NCI-H2081 (cell line): Measurements from ENCODE around the gene UHRF1.
"Not testable (repeated sequence)": the region's sequence is repeated elsewhere in the genome, so short reads cannot be mapped to it uniquely, and the experiment has no call there.

Experiments used
- DNase-seq, 2 experiments: peaks; one replicate each; lab custom pipeline; 2025; lab: John Stamatoyannopoulos, UW

Gene UHRF1

DNA sequence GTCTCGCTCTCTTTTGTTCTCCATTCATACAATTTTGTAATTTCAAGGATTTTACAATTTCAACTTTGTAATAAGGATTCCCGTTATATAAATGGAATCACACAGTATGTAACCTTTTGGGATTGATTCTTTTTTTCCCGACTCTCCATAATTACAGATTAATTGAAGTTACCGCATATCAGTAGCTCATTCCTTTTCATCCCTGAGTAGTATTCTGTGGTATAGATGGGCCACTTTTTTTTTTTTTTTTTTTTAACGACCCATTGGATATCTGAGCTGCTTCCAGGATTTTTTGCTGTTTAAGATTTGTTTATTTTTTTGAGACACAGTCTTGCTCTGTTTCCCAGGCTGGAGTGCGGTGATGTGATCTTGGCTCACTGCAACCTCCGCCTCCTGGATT, 27.8 kb downstream of the UHRF1 start:
- no peak for DNase-seq

DNA sequence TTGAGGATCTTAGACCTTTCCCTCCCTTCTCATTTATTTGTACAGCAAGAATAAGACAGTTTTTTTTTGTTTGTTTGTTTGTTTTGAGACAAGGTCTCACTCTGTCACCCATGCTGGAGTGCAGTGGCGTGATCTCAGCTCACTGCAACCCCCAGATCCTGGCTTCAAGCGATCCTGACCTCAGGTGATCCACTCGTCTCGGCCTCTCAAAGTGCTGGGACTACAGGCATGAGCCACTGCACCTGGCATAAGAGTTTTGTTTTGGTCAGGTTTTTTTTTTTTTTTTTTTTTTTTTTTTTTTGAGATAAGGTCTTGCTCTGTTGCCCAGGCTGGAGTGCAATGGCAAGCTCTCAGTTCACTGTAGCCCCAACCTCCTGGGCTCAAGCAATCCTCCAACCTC, 29.2 kb downstream of the UHRF1 start:
- DNase-seq, result not testable (repeated sequence)

DNA sequence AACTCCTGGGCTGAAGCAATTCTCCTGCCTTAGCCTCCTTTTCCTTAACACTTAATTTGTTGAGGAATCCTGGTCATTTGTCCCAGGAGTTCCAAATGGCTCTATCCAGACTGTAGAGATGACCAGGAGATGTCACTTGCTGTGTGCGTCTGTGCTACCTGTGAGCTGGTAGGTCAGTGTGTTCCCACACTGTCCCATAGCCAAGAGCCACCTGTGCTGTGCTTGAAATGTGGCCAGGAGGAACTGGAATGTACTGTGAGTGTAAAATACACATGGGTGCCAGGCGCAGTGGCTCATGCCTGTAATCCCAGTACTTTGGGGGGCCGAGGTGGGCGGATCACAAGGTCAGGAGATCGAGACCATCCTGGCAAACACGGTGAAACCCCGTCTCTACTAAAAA, 30.2 kb downstream of the UHRF1 start:
- DNase-seq, result no peak

DNA sequence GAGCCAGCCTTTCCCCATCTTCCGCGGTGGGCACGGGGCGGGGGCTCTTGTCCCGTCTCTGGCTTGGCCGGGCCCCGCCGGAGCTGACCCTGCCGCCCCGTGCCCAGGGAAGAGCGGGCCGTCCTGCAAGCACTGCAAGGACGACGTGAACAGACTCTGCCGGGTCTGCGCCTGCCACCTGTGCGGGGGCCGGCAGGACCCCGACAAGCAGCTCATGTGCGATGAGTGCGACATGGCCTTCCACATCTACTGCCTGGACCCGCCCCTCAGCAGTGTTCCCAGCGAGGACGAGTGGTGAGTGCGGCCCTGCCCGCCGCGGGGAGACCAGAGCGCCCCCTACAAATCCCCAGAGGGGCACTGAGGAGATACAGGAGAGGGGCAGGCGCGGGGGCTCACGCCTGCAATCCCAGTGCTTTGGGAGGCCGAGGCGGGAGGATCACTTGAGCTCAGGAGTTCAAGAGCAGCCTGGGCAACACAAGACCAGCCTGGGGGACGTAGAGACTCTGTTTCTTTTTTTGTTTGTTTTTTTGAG, 32.4 kb downstream of the UHRF1 start:
- not testable (repeated sequence) for DNase-seq

DNA sequence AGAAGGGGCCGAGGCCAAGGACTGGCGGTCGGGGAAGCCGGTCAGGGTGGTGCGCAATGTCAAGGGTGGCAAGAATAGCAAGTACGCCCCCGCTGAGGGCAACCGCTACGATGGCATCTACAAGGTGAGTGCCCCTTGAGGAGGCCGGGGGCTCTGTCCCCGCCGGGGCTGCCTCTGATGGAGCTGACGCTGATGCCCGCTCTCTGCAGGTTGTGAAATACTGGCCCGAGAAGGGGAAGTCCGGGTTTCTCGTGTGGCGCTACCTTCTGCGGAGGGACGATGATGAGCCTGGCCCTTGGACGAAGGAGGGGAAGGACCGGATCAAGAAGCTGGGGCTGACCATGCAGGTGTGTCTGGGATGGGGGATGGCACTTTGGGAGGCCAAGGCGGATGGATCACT, 41.3 kb downstream of the UHRF1 start:
- DNase-seq, result not testable (repeated sequence)

DNA sequence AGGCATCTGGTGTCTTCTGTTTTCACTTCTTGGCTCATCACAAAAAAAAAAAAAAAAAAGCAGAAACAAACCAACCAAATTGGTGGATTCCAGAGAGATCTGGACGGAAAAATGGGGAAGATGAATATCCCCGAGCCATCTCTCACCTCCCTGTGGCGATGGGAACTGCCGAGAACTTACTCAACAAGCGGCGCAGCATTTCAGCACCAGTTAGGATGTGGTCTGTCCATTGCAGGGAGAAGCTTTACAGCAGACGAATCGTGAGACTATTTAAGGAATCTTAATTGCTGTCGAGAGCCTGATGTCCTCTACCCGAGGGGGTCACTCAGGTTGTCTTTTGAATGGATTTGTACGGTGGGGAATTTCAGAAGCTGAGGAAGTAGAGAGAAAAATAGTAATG, 42.4 kb downstream of the UHRF1 start:
- DNase-seq, result no peak

DNA sequence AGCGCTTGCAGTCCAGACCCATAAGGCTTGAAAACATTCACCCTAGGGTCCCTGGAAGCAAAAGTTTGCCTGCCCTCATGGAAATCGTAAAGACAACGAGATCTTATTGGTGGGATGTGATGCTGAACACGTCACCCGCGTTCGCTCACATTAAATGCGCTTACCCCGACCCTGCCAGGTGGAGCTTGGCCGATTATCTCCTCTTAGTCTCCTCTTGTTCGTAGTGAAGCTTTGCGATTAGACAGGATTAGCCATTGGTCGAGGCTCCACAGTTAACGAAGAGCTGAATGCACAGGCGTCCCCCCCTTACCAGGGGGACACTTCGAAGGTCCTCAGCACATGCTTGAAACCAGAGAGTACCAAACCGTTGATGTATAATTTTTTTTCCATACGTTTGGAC, 43.6 kb downstream of the UHRF1 start:
- no peak for DNase-seq

DNA sequence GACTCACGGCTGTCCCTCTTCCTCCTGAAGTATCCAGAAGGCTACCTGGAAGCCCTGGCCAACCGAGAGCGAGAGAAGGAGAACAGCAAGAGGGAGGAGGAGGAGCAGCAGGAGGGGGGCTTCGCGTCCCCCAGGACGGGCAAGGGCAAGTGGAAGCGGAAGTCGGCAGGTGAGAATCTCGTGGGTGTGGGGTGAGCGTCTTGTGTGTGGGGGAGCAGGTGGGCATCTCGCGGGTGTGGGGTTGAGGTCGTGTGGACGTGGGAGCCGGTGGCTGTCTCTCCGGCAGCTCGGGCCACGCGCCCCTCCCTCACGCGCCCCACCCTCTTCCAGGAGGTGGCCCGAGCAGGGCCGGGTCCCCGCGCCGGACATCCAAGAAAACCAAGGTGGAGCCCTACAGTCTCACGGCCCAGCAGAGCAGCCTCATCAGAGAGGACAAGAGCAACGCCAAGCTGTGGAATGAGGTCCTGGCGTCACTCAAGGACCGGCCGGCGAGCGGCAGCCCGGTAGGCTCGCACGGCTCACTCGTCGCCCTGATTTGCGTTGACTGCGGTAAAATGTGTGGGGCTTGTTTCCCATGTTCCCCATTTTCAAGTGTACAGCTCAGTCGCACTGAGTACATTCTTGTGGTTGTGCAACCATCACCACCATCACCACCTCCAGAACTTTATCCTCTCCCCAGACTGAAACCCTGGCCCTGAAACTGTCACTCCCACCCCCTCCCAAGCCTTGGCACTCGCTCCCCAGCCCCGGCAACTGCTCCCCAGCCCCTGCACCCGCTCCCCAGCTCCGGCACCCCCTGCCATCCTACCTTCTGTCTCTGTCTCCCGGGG, 45.2 kb downstream of the UHRF1 start:
- not testable (repeated sequence) for DNase-seq

DNA sequence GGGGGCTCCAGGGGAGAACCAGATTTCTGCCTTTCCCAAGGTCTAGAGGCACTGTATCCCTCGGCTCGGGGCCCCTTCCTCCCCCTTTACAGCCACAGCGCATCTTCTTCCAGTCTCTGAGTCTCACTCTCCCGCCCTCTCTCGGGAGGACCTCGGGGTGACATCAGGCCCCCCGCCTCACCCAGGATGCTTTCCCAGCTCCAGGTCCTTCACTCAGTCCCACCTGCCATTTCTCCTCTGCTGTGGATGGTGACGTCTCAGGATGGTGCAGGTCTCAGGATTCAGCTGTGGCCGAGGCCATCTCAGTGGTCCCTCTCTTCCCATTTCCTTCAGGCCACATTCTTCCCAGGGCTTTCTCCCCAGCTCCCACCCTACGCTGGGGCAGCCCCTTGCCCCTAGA, 46.0 kb downstream of the UHRF1 start:
- DNase-seq, result no peak

DNA sequence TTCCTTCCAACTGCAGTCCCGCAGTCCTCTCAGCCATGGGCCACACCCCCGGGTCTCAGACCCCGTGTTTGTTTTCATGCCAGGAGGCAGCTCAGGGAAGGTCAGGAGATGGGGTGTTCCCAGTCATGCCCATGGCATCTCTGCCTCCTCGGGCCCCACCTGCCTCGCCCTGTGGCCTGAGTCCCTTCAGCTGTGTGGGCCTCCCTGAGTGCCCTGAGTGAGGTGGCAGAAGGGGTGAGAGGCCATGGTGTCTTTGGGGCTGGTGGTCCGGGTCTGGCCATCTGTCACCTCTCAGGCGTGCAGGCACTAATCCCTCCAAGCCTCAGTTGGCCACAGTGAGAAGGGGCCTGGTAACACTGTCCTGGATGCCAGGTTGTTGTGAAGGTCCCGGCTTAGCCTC, 48.7 kb downstream of the UHRF1 start:
- no peak for DNase-seq

DNA sequence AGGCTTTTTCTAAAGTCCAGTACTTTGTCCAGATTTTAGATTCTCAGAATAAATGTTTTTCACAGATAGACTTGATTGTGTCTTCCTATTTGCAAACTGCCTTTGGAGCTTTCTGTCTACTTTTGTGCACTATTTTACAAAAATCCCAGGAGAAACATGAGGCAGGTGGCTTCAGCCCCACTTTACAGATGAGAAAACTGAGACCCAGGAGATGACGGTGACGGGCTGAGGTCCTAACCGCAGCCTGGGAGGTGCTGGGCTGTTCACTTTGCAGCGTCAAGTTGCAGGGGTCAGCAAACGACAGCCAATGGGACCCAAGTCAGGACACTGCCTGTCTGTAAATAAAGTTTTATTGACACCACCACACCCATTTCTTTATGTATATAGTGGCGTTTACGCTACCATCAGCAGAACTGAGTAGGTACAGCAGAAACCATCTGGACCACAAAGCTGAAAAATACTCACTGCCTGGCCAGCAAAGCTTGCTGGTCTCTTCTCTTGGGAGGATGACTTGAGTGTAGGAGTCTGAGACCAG, 52.9 kb downstream of the UHRF1 start:
- no peak for DNase-seq

DNA sequence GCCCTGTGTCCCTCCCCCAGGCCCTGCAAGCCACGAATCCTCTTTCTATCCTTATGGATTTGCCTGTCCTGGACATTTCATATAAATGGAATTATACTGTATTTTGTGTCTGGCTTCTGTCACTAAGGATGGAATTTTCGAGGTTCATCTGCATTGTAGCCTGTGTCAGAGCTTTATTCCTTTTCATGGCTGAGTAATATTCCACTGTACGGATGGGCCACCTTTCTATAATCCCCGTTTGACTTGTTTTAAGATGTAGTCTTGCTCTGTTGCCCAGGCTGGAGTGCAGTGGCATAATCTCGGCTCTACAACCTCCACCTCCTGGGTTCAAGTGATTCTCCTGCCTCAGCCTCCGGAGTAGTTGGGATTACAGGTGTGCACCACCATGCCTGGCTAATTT, 55.8 kb downstream of the UHRF1 start:
- DNase-seq, result no peak

DNA sequence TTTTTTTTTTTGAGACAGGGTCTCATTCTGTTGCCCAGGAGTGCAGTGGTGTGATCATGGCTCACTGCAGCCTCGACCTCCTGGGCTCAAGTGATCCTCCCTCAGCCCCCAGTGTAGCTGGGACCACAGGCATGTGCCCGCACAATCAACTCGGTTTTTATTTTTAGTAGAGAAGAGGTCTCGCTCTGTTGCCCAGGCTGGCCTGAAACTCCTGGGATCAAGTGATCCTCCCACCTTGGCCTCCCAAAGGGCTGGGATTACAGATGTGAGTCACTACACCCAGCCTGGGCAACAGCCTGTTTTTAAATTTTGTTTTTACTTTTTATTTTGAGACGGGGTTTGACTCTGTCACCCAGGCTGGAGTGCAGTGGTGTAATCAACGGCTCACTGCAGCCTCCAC, 57.3 kb downstream of the UHRF1 start:
- no peak for DNase-seq

DNA sequence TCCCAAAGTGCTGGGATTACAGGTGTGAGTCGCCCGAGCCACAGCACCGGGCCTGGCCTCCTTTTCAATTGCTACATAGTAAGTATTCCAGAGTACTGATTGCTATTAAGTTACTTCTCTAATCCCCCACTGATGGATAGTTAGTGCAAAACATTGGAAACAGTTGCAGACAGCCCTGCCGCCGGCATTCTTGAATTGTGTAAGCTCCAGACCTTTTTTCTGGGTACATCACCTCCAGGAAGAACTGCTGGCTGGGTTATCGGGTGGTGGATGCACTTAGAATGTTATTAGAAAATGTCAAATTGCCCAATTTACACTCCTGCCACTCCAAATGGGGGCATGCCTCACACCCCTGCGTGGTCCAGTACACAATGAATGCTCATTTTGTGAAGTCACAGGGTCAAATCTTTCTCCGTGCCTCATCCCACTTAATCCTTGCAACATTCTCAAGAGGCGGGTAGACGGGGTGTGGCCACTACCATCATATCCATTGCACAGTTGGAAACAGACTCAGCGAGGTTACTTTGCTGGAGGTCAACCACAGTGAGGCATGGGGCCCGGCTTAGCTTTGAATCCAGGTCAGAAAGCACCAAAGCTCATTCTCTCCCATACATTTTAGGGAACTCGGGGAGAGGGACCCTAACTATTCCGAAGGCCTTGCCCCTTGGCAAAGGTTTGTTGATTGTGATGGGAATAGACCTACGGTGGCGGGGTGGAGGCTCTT, 58.6 kb downstream of the UHRF1 start:
- DNase-seq, result no peak

DNA sequence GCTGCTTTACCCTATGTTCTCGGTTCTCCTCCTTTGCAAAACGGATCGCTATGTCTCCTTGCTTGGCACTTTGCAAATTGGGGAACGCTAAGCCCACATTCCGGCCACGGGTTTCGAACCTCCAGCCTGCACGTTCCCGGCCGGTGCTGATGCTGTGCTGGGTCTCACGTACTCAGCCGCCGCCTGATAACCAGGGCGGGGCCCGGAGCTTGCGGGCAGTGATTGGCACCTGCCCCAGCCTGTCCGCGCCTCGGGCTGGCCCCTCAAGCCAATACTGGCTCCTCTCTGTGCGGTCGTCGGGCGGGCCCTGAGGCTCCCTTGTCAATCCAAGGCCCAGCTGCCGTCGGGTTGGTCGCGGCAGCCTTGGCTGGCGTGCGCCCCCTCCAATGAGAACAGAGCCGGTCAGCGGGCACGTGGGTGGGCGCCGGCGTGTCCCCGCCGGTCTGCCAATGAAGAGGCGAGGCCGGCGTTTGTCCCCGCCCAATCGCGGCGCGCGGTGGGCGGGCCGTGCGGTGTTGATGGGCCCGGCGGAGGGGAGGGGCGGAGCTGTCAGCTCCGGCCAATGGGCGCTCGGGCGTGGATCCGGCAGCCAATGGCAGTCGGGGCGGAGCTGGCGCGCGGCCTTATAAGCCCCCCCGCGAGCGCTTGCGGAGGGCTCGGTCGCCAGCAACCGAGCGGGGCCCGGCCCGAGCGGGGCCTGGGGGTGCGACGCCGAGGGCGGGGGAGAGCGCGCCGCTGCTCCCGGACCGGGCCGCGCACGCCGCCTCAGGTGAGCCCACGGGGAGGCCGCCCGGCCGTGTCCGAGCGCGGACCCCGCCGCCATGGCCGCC, 59.4 kb downstream of the UHRF1 start, which contains the start of gene KDM4B:
KDM4B (plus strand) TSS at position 652 of the 830 bp plus-strand sequence. CDS start 63,778 bp downstream, outside the sequence.
- DNase-seq, result peak; percentile 98 to 99

DNA sequence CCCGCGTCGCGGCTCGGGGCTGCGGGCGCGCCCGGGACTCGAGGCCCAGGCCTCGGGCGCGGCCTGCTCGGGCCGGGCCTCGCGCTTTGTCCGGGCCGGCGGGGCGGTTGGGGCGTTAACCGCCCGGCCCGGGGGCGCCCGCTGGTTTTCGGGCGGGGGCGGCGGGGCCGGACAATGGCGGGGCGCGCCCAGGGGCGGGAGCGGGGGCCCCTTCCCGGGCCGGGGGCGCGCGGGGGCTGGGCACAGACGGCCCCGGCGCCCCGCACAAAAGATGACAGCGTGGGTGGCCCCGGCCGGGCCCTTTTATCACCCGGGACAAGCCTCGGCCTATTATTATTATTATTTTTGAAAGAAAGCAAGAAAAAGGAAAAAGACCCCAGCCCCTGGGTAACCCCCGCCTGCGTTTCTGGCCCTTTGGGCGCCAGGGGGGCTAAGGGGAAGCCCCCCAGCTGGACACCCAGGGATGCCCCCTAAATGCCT, 60.0 kb downstream of the UHRF1 start:
- no peak for DNase-seq

DNA sequence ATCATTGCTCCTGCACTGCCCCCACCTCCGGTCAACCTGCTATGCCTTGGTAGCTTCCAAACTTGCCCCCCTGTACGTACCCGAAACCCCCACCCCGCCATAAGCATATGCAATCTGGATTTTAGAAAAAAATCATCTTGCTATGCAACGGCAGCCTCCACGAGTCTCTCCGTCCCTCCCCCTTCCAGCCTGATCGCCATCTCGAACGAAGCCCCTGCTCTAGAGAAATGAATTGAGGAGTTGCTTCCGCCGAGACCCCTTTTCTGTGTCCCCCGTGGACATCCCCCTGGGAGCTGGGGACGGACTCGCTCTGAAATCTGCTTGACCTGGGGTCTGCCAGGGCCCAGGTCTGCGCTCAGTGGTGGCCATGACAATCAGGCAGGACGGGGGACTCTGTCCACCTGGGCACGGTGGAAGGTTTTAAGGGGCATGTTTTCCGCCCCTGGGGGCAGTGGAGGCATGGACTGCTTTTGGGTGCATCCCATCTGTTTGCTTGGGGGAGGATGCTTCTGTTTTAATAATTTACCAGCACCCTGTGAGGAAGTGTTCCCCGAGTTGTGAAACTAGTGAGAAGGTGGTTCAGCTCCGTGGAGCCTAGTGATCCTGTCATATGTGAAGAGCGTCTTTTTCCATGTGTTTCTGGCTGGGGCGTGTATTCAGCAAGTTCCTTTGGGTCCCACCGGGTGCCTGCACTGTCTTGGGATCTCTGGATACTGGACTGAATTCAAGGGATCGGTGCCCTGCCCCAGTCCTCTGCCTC, 60.7 kb downstream of the UHRF1 start:
- no peak for DNase-seq

DNA sequence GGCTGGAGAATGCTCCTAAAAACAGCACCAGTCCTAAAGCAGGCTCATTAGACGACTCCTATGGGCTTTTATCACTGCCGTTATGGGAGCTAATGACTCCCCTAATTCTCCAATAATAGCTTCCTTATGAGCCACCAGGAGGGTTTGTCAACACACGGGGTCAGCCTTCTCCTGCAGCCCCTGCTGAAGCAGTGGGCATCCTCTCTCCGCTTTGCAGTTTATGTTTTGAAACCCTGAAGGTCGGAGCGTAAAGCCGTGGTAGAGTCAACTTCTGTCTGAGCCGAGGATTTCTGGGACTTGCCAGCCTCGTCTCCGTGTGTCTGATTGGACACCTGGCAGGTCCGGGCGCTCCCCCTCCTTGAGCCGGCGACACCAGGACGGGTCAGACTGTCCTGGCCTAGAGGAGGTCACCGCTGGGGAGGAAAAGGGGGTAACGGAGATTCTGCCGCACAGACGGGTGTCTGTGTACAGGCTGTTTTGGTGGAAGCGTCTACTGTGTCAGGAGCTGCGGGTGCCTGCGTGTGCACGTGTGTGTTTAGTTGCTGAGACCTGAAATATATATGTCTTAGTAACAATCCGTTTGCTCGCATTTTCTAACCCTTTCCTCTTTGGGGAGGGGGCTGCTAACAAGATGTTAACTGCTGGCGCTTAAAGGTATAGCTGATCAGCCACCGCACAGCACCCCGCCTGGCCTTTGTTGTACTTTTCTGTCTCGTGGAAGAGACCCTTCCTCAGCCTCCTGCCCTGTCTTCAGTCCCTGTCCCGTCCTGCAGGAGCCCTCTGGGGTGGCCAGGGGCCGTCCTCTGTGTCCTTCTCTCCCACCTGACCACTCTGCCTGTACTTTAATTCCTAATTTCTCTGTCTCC, 61.5 kb downstream of the UHRF1 start:
- DNase-seq, result peak in 1 of 2 experiments; percentile 38

DNA sequence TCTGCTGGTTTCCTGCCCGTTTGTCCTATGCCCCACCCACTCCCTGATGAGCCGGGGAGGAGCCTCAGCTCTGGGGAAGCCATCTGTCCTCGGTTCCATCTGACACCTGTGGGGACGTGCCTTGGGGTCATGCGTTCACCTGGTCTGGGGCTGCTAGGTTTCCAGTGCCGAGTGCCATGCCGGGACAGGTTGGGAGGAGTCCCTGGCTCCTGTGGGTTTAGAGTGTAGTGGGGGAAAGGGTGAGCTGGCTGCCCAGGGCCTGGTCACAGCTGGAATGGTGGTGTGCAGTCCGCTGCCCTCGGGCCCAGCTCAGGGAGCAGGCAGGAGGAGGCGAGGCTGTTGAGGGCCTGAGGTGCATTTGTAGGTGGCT, 62.1 kb downstream of the UHRF1 start:
- DNase-seq, result peak; percentile 28 to 60
